GM18502 (cell line): ENCODE results near the gene WNT8A.

Experiments used
- ATAC-seq: cut with Tn5 transposase; IDR thresholded peaks from one replicate; pipeline ENCODE4 v1.9.1; 2021; ENCODE audit warnings: mild to moderate bottlenecking; ENCODE audit not compliant: unreplicated experiment, poor library complexity

WNT8A gene

DNA sequence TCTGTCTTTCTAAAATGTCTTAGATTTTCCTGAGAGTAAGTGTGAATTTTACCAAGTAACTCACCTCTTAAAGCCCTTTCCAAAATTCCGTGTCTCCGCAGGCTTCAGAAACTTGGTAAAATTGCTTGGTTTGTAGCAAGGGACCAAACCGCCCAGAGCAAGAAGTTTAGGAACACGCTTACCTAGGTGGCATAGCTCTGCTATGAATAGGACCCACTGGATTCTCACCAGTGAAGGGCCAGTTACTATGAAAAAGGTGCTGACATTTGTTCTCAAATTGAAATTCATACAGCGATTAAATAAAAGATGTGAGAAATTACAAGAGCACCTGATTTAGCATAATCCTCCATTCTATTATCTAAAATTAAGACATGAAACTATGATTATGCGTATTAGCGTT, 48.7 kb downstream of the WNT8A start:
- no peak for ATAC-seq

DNA sequence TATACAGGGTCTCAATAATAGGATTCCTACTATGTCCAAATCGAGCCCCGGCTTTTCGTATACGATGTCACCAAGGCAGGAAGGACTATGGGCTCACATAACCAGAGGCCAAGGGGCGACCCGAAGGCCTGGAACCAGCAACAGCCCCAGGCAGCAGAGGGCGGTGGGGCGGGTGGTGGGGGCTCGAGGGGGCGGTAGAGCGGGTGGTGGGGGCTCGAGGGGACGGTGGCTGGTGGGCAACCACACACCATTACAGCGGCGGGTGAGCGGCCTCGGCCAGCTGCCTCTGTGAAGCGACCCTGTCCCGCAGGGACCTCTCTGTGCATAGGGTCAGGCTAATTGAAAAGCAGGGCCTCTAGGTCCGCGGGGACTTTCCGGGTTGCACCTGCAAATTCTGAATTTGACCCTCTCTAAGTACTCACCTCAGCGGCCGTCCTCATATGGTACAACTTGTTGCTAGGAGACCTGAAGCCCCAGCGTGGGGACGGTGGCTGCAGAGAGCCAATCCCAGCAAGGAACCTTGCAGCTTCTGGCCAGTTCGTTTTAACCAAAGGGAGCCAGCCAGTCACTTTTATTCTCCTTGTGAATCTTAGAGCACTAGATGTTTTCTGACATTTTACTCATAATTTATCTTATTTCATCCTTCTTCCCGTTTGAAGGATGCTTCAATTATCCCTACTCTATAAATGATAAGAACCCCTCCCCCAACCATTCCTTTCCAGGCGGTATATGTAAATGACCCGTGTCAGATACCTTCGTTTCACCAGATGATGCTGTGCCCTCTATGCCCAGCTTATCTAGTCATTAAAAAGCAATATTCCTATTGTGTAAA, 55.3 kb downstream of the WNT8A start, which contains the start of gene NME5:
Gene NME5 (minus strand): TSS at position 480 of the 832 bp plus-strand sequence. CDS start 648 bp downstream, outside the sequence.
- peak; percentile 64 for ATAC-seq

DNA sequence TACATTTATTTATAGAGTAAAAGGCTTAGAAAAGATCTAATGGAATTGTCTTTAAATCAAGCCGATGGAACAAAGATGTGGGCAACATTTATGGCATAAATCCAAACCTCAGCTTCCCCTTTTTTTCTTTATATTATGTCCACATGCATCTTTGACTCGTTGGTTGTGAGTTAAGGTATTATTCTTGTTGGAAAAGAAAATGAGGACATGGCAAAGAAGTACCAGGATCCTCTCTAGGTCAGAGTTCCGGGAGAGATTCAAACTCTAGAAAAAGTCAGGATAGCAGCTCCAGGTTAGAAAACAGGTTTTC, 55.9 kb downstream of the WNT8A start:
- no peak for ATAC-seq

DNA sequence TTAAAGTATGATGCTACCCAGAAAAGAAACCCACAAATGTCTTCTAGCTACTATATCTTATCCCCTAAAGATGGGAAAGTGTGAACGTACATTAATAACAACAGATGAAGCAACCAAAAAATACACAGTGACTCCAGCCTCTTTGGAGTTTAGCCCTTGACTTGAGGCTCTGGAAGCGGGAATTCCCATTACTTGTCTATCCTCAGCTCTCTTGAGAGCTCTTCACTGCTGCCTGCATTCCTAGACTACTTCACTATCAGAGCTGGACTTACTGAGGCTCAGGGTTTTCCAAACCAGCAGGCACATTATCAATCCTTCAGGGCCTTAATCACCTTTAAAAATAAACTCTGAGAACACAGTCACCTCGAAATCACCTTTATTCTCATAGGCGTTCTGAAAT, 56.4 kb downstream of the WNT8A start:
- no peak for ATAC-seq
